IMR-90 (cell line): ENCODE data around the gene DIAPH1.

Experiments used
- CEBPB ChIP-seq: IDR thresholded peaks from 2 replicates; pipeline ENCODE4 v1.6.1; 2012; ENCODE audit warnings: low read depth, low read length, improper control_type of control experiment
- FOS ChIP-seq: fragments of 150-350 bp; IDR thresholded peaks from 2 replicates; pipeline ENCODE4 v1.6.1; 2016; ENCODE audit warnings: low read depth, low read length
- MXI1 ChIP-seq: IDR thresholded peaks from 2 replicates; pipeline ENCODE4 v1.6.1; 2012; ENCODE audit warnings: low read depth, mild to moderate bottlenecking, low read length, moderate library complexity, borderline replicate concordance
- POLR2A ChIP-seq: IDR thresholded peaks from 2 replicates; pipeline ENCODE4 v1.6.1; 2012; ENCODE audit warnings: mild to moderate bottlenecking, low read depth, low read length
- RAD21 ChIP-seq: IDR thresholded peaks from 2 replicates; pipeline ENCODE4 v1.6.1; 2012; ENCODE audit warnings: low read length, improper control_type of control experiment
- RCOR1 ChIP-seq: IDR thresholded peaks from 2 replicates; pipeline ENCODE4 v1.6.1; 2012; ENCODE audit warnings: mild to moderate bottlenecking, low read length, improper control_type of control experiment; ENCODE audit not compliant: insufficient replicate concordance
- RFX5 ChIP-seq: IDR thresholded peaks from 2 replicates; pipeline ENCODE4 v1.8.0; 2012; ENCODE audit warnings: low read depth, mild to moderate bottlenecking, low read length, moderate library complexity
- TF ChIP-seq, protein P1 (sequence below): conservative IDR thresholded peaks from 2 replicates; pipeline ENCODE4 v1.5.1; 2012; ENCODE audit warnings: mild to moderate bottlenecking, low read depth, low read length, improper control_type of control experiment
- TF ChIP-seq, protein P2 (sequence below): fragments of 150-350 bp; IDR thresholded peaks from 2 replicates; pipeline ENCODE4 v1.6.1; 2017; ENCODE audit warnings: mild to moderate bottlenecking, antibody characterized with exemption, low read length, low read depth

GRCh38 chr5:141608046-141608445 lies 10.8 kb downstream of the DIAPH1 start:
- TF ChIP-seq, protein P1, sequence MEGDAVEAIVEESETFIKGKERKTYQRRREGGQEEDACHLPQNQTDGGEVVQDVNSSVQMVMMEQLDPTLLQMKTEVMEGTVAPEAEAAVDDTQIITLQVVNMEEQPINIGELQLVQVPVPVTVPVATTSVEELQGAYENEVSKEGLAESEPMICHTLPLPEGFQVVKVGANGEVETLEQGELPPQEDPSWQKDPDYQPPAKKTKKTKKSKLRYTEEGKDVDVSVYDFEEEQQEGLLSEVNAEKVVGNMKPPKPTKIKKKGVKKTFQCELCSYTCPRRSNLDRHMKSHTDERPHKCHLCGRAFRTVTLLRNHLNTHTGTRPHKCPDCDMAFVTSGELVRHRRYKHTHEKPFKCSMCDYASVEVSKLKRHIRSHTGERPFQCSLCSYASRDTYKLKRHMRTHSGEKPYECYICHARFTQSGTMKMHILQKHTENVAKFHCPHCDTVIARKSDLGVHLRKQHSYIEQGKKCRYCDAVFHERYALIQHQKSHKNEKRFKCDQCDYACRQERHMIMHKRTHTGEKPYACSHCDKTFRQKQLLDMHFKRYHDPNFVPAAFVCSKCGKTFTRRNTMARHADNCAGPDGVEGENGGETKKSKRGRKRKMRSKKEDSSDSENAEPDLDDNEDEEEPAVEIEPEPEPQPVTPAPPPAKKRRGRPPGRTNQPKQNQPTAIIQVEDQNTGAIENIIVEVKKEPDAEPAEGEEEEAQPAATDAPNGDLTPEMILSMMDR = no peak
- TF ChIP-seq RAD21 = no peak
- no peak for TF ChIP-seq CEBPB
- TF ChIP-seq FOS = no peak
- no peak for TF ChIP-seq POLR2A
- no peak for TF ChIP-seq RCOR1
- TF ChIP-seq, protein P2, sequence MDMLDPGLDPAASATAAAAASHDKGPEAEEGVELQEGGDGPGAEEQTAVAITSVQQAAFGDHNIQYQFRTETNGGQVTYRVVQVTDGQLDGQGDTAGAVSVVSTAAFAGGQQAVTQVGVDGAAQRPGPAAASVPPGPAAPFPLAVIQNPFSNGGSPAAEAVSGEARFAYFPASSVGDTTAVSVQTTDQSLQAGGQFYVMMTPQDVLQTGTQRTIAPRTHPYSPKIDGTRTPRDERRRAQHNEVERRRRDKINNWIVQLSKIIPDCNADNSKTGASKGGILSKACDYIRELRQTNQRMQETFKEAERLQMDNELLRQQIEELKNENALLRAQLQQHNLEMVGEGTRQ = no peak
- TF ChIP-seq RFX5 = no peak
- TF ChIP-seq MXI1 = no peak
